HG03469 (cell line): ENCODE measurements around the gene PRKG1.
A peak's percentile ranks its signal among the peaks of the same experiment; 100 is the strongest.

ENCODE experiments used
- ATAC-seq: cut with Tn5 transposase; IDR thresholded peaks from one replicate; pipeline ENCODE4 v1.9.1; 2021; ENCODE audit warnings: mild to moderate bottlenecking, moderate library complexity, moderate number of reproducible peaks; ENCODE audit not compliant: unreplicated experiment

Gene PRKG1

GRCh38 chr10:51770709-51771108 is 696.4 kb downstream of the PRKG1 start:
- no peak for ATAC-seq

GRCh38 chr10:51772387-51772786 is 698.1 kb downstream of the PRKG1 start:
- ATAC-seq: no peak

- ATAC-seq: no peak
Observed at GRCh38 chr10:51773681-51774080, 699.4 kb downstream of the PRKG1 start.

GRCh38 chr10:51783941-51784340 is 709.7 kb downstream of the PRKG1 start:
- ATAC-seq: no peak

- no peak for ATAC-seq
Observed at GRCh38 chr10:51786016-51786683, 711.9 kb downstream of the PRKG1 start.

GRCh38 chr10:51786684-51787035 is 712.4 kb downstream of the PRKG1 start:
- no peak for ATAC-seq

- ATAC-seq: no peak
Observed at GRCh38 chr10:51788273-51788672, 714.0 kb downstream of the PRKG1 start.

GRCh38 chr10:51789118-51789517 is 714.8 kb downstream of the PRKG1 start:
- ATAC-seq: no peak

GRCh38 chr10:51789903-51790302 is 715.6 kb downstream of the PRKG1 start:
- no peak for ATAC-seq

- no peak for ATAC-seq
Observed at GRCh38 chr10:51792678-51793077, 718.4 kb downstream of the PRKG1 start.

- ATAC-seq: no peak
Observed at GRCh38 chr10:51800121-51800520, 725.8 kb downstream of the PRKG1 start.

GRCh38 chr10:51800725-51801424 is 726.6 kb downstream of the PRKG1 start:
- no peak for ATAC-seq

GRCh38 chr10:51802030-51802429 is 727.7 kb downstream of the PRKG1 start:
- no peak for ATAC-seq

- no peak for ATAC-seq
Observed at GRCh38 chr10:51804866-51805265, 730.6 kb downstream of the PRKG1 start.

- ATAC-seq: no peak
Observed at GRCh38 chr10:51806079-51806835, 732.0 kb downstream of the PRKG1 start.

GRCh38 chr10:51808187-51808586 is 733.9 kb downstream of the PRKG1 start:
- no peak for ATAC-seq

GRCh38 chr10:51815723-51816122 is 741.4 kb downstream of the PRKG1 start:
- ATAC-seq: no peak

GRCh38 chr10:51821045-51821444 is 746.8 kb downstream of the PRKG1 start:
- no peak for ATAC-seq

GRCh38 chr10:51821745-51822144 is 747.5 kb downstream of the PRKG1 start:
- no peak for ATAC-seq

GRCh38 chr10:51832652-51833383 is 758.5 kb downstream of the PRKG1 start:
- peak; percentile 91 for ATAC-seq

- ATAC-seq: no peak
Observed at GRCh38 chr10:51834548-51834947, 760.3 kb downstream of the PRKG1 start.
